ENCODE data around the gene EFNA2.
A peak's percentile ranks its signal among the peaks of the same experiment; 100 is the strongest.

Gene EFNA2

GRCh38 chr19:1259876-1260748, 25.6 kb upstream of the EFNA2 start:
- DNase-seq (ENCODE audit: low read depth in 2 of 3, low spot score in 2 of 3): peak in 1 of 3 experiments; percentile 49

- DNase-seq (ENCODE audit: low read depth in 2 of 3, low spot score in 2 of 3): peak; percentile 90 to 97 (median 94)
These were observed 24.7 kb upstream of the EFNA2 start for GRCh38 chr19:1260749-1261537.

GRCh38 chr19:1261538-1261797, 24.2 kb upstream of the EFNA2 start:
- no peak for DNase-seq (ENCODE audit: low read depth in 2 of 3, low spot score in 2 of 3)

DNA sequence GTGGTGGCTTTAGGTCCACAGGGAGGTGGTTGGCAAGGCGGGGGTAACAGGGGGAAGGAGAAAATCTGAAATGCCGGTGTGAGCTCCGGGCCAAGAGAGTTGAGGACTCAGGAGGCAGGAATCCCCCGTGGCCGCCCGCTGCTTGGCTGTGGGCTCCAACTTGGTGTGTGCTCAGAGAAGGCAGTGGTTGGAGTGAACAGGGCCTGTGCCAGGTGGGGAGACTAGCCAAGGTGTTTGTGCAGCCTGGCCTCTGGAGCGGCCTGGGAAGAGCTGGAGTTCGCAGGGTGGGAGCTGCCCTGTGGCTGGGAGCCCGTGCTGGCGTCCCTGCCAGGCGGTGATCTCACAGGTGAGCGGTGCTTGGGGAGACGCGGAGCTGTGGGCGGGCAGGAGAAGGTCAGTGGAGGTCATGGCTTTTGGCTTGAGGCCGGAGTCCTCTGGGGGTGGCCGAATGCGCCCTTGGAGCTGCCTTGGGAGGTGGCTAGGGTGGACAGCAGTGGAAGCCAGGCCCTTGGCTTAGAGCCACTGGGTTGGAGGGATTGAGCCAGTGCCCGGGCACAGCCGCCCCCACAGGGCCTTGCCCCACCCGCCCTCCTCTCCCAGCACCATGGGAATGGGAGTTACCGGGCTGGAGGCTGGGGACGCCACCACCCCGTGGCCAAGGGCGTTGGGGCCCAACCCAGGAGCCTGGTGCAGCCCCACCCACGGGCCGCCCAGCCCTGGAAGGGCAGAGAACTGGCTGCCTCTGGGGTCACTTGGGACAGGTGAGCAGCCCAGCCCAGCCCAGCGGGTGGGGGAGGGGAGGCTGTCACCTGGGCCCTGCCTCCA, 23.7 kb upstream of the EFNA2 start:
- no peak for DNase-seq (ENCODE audit: low read depth in 2 of 3, low spot score in 2 of 3)

DNA sequence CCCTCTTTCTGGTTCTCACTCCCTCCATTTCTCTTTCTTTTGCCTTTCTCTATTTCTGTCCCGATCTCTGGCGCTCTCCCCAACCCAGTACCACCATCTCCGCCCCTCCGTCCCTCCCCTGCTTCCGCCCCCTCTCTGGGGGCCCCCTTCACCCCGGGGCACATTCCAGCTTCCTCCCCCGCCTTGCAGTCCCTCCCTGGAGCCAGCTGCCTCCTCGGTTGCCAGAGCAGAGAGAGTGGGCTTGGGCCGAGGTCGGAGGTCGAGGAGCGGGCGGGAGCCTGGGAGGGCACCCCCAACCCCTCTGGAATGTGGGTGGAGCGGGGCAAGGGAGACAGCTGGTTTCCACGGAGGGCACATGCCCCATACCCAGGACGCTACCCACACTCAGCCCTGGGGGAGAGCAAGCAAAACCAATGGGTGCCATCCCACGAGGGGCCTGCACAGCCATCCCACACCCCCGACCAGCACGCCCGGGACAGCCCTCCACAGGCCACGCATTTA, 23.0 kb upstream of the EFNA2 start:
- DNase-seq (ENCODE audit: low read depth in 2 of 3, low spot score in 2 of 3): no peak

DNA sequence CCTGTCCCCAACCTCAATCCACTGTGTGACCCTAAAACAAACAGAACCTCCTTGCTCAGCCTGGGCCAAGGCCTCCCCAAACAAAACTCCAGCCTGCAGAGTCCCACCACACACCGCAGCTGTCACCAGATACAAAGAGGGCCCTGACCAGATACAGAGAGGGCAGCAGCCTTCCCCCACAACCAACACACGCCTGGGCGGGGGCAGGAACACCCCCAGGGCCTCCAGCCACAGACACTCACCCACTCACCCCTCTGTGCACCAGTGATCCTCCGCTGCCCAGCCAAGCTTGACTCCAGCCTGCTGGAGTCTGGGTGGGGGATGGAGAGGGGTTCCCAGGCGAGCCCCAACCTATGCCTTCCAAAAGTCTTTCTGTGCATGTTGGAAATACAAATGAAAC, 22.5 kb upstream of the EFNA2 start:
- DNase-seq (ENCODE audit: low read depth in 2 of 3, low spot score in 2 of 3): no peak

DNA sequence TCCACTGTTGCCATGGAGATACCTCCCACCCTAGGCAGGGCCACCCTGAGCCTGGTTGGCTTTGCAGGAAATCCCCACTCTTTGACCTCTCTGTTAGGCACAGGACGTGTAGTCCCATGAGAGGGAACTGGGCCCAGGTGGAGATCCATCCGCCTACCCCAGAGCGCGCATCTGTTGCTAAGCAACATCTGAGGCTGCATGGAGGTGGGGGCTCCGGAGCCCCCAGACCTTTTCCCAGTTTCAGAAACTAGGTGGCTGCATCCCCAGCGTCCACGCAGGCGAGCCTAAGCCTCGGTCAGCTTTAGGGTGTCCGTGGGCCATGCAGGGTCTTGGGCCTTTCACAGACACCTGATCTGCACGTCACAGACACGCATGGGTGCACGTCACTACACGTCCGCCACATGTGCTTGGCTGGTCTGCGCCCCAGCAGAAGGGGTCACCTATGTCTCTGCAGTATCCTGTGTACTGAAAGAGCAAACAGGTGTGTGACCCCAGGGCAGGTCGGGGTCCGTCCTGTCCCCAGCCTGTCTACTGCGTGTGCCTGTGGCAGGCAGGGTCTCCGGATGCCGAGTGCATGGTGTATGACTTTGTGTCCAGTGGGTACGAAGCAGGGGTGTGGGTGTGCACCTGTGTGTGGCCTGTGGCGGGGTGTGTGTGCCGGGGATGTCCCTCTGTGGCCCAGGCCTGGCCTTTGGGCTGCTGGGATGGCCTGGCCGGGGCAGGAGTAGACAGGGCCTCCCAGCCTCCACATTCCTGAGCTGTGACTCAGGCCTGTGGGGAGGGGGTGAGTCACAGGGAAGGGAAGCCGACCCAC, 20.7 kb upstream of the EFNA2 start:
- no peak for DNase-seq (ENCODE audit: low read depth in 2 of 3, low spot score in 2 of 3)

DNA sequence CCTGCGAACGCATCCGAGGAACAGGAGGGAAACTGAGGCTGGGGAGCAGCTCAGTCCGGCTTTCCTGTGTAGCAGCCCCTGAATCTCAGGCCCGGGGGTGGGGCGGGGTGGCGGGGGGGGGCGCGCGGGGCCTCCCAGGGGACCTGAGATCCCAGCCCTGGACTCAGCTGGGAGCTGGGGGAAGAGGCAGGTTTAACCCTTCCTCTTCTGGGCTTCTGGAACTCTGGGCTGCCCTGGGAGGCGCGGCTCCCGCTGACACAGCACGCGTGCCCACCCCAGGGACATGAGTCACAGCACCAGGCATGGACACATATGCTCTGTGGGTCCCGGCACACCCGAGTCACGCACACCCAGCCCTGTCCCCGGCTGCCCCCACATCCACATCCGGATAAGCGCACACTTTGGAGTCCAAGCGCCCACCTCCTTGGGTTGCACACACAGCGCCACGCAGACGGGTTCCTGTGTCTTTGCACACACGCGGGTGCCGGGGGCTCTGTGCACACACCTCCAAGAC, 20.0 kb upstream of the EFNA2 start:
- no peak for DNase-seq (ENCODE audit: low read depth in 2 of 3, low spot score in 2 of 3)

DNA sequence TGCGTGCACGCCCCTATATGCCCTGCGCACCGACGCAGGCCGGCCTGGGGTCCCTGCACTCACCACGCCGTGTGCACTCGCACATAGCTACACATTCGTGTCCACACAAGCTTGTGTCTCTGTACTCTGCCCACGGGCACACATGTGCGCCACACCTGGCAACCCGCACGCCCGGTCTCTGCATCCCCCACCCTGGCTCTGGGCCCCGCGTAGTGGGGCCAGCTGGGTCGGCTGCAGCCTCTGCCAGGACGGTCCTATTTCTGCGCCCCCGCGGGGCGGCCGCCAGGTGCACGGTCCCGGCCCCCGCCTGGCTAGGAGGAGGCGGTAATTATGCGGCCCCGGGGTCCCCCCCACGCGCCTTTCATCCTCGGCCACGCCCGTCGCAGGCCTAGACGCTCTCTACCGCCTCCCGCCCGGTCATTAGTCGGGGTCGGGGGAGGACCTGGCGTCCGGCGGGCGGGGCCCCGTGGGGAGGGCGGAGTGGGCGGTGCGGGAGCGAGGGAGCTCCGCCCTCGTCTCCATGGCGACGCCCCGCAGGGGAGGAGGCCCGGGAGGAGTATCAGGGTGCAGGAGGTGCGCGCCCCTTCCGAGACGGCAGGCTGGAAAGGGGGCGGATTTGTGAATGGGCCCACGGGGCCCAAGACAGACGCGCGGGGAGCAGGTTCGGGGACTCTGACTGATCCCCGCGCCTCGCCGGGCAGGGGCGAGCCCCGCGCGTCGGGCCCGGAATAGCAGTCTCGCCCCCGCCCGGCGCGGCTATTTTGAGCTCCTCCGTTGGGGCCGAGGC, 19.4 kb upstream of the EFNA2 start:
- DNase-seq (ENCODE audit: low read depth in 2 of 3, low spot score in 2 of 3): peak in 1 of 3 experiments; percentile 81

DNA sequence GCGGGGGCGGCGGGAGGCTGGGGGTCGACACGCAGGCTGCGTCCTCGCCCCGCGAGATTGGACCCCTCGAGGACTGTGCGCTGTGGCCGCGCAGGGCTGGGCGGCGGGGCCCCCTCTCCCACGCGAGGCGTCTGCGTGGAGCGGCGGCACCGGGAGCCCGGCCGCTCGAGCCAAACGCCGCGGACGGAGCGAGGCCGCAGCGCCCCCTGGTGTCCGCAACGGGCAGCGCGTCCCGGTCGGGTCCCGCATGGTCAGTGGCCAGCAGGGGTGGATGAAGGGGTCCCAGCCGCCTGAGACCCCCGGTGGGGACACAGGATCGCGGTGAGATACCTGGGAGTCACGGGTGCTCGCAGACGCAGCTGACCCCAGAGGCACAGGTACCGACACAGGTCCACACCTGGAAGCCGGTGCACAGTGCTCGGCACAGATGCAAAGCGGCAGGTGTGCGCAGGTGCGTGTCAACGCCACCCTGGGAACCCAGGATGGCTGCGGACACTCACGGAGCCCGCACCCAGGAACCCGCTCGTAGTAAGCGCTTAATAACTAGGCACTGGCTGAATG, 18.7 kb upstream of the EFNA2 start:
- no peak for DNase-seq (ENCODE audit: low read depth in 2 of 3, low spot score in 2 of 3)

DNA sequence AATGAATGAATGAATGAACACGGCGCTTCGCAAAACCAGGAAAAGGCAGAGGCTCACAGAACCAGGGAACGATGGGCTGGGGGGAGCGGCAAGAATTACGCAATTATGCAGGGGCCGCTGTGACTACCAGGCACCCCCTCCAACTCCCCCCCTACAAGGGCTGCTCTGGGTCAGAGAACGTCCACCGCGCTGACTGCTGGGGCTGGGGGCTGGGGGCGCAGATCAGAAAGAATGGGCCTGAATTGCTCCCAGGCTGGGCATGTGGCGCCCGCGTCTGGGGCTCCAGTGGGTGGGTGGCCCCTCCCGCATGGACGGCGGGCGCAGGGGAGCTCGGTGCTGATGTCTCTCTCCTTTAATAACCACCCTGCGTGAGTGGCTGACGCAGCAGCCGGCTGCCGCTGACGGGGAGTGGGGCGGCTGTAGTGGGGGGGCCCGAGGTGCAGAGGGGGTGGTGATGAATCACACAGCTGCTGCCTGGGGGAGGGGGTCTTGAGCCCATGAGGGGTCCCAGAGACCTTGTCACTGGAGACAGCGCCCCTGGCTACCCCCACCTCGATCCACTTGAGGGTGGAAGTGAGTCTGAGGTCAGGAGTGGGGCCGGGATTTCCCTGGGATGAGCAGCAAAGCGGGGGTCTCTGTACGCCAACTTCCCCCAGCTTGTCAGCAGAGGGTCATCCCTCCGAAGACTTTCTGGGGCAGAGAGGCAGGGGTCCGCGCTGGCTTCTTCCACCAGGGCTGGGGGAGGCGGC, 18.0 kb upstream of the EFNA2 start:
- no peak for DNase-seq (ENCODE audit: low read depth in 2 of 3, low spot score in 2 of 3)

DNA sequence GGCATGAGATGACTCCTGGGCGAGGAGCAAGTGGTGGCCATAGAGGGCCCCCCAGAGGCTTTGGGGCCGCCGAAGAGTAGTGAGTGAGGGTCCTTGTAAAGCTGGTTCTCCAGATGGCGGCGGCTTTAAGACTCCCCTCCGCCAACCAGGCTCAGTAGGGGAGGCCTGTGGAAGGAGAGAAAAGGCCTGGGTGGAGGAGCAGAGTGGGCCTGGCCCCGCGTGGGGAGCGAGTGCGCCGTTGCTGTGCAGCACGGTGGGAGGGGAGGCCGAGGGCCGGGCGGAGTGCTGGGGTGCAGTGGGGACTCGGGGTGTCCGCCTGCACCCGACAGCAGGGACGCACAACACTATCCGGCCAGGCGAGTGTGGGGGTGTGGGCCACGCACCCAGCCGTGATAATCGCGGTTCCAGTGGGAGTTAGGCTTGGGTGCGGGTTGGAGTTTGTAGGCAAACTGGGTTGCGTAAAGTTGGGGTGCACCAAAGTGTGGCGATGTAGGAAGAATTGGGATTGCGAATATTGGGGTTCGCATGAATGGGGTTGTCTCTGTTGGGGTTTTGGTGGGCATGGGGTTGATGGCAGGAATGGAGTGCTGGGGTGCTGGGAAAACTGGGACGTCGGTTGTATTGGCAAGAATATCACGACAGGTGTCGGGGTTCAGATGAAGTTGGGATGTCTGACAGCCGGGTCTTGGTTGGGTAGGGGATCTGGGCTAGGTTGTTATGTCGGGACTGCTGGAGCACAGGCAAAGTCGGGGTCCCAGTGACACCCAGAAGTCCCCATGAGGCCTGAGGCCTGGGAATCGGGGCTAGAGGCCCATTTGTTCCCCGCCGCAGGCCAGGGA, 17.2 kb upstream of the EFNA2 start:
- DNase-seq (ENCODE audit: low read depth in 2 of 3, low spot score in 2 of 3): no peak

DNA sequence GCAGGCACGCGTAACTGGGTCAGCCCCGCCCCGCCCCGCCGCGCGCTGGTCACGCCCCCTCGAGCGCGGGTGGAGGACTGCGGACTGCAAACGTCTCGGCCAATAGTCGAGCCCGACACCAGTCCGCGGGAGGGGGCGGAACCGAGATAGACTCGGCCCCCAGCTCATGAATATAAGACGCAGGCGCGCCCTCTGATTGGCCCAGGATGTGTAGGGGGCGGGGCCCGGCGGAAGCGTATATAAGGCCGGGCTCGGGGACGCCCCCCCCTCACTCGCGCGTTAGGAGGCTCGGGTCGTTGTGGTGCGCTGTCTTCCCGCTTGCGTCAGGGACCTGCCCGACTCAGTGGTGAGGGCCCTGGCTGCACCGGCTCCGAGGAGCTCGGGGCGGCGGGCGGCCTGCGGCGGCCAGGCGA, 16.6 kb upstream of the EFNA2 start, which contains the start of gene CIRBP:
CIRBP (plus strand) TSS at position 268 of the 413 bp plus-strand sequence. CDS start 1,602 bp downstream, outside the sequence.
- peak; percentile 97 to 99 (median 99) for DNase-seq (ENCODE audit: low read depth in 2 of 3, low spot score in 2 of 3)

GRCh38 chr19:1269478-1270212, 16.0 kb upstream of the EFNA2 start:
- DNase-seq (ENCODE audit: low read depth in 2 of 3, low spot score in 2 of 3): peak in 1 of 3 experiments; percentile 76

- DNase-seq (ENCODE audit: low read depth in 2 of 3, low spot score in 2 of 3): no peak
These were observed 15.3 kb upstream of the EFNA2 start for GRCh38 chr19:1270213-1270853.

DNA sequence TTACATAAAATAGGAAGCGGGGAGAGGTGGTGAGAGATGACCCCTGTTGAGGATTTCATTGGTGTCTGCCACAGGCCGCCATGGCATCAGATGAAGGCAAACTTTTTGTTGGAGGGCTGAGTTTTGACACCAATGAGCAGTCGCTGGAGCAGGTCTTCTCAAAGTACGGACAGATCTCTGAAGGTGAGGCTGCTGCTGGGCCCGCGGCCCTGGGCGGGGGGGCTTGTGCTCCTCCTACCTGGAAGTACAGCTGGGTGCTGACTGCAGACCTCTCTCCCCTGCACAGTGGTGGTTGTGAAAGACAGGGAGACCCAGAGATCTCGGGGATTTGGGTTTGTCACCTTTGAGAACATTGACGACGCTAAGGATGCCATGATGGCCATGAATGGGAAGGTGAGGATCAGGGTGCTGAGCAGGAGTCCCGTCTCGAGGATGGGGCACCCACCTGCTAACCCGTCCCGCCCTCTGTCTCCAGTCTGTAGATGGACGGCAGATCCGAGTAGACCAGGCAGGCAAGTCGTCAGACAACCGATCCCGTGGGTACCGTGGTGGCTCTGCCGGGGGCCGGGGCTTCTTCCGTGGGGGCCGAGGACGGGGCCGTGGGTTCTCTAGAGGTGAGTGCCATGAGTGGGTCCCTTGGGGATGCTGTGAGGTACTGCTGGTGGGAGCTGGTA, 14.7 kb upstream of the EFNA2 start:
- no peak for DNase-seq (ENCODE audit: low read depth in 2 of 3, low spot score in 2 of 3)

All from activated CD8-positive, alpha-beta memory T cell treated with anti-CD3 and anti-CD28 coated beads for 48 hours (primary cell).